ENCODE results near the gene LHFPL4. TPM values are rescaled to one million over a fixed set of nuclear protein-coding genes. Genes with fewer than 3 reads are reported as not detected.

The LHFPL4 gene
- polyA plus RNA-seq, 1 experiment, result not detected

DNA sequence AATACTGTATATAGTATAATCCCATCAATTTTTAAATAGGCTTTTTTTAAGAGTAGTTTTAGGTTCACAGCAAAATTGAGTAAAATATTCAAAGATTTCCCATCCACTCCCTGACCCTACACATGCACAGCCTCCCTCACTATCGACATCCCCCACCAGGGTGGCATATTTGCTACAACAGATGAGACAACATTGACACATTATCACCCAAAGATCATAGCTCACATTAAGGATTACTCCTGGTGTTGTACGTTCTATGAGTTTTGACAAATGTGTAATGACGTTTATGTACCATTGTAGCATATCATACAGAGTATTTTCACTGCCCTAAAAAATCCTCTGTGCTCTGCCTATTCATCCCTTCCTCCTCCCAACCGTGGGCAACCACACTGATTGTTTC is 39.3 kb downstream of the LHFPL4 start:
- peaks cover 7% of the 10 kb centered on the region for H3K27me3 ChIP-seq (ENCODE audit: control insufficient read depth, insufficient read depth, low read length)
- TF ChIP-seq, protein P1, sequence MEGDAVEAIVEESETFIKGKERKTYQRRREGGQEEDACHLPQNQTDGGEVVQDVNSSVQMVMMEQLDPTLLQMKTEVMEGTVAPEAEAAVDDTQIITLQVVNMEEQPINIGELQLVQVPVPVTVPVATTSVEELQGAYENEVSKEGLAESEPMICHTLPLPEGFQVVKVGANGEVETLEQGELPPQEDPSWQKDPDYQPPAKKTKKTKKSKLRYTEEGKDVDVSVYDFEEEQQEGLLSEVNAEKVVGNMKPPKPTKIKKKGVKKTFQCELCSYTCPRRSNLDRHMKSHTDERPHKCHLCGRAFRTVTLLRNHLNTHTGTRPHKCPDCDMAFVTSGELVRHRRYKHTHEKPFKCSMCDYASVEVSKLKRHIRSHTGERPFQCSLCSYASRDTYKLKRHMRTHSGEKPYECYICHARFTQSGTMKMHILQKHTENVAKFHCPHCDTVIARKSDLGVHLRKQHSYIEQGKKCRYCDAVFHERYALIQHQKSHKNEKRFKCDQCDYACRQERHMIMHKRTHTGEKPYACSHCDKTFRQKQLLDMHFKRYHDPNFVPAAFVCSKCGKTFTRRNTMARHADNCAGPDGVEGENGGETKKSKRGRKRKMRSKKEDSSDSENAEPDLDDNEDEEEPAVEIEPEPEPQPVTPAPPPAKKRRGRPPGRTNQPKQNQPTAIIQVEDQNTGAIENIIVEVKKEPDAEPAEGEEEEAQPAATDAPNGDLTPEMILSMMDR (IDR thresholded peaks at IDR 0.05; ENCODE audit: low read depth, low read length), result no peak
- CTCF ChIA-PET, result no interaction called here
- H3K27ac ChIP-seq (ENCODE audit: low read depth, low read length), result no peak overlapping the region
- no peaks in the 10 kb centered on the region for H3K9me3 ChIP-seq (ENCODE audit: control insufficient read depth, insufficient read depth, low read length)
- POLR2A ChIA-PET, result no interaction called here
- no peak overlapping the region for H3K4me3 ChIP-seq (ENCODE audit: low read depth, low read length)
- DNase-seq (ENCODE audit: low read depth, low spot score), result no peak

DNA sequence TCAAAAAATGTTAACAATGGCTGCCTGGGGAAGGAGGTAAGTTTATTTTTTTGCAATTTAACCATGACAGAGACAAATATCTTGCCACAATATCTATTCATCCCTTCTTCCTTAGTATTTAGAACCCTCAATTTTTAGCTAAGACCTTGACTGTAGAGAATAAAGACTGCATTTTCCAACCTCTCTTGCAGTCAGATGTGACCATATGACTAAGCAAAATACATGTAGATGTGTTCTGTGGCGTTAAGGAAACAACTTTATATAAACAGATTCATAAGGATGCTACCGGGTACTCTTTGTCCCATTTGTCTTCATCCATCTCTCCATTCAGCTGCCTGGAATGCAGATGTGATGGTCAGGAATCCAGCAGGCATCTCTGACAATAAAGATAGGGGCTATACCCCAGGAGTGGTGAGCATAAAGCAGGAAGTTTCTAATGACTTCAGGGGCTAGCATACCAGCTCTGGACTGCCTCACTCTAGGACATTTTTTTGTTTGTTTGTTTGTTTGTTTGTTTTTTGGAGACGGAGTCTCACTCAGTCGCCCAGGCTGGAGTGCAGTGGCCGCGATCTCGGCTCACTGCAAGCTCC is 41.1 kb downstream of the LHFPL4 start:
- Histone ChIP-seq H3K27me3 (ENCODE audit: control insufficient read depth, insufficient read depth, low read length) (peaks cover 21% of the 10 kb centered on the region), H3K4me3 (ENCODE audit: low read depth, low read length) (no peak overlapping the region), H3K9me3 (ENCODE audit: control insufficient read depth, insufficient read depth, low read length) (no peaks in the 10 kb centered on the region; the same call in 1 of the 2 replicates), H3K27ac (ENCODE audit: low read depth, low read length) (no peak overlapping the region)
- CTCF ChIA-PET, result interaction anchor here (0.6 to 2.4 kb wide), 3 partner anchors 9 to 600 kb away, joined by 5 to 17 read pairs (median 5); no protein-coding TSS in a partner anchor
- no peak for DNase-seq (ENCODE audit: low read depth, low spot score)
- POLR2A ChIA-PET, result no interaction called here
- TF ChIP-seq, protein P1 (IDR thresholded peaks at IDR 0.05; ENCODE audit: low read depth, low read length), result no peak

DNA sequence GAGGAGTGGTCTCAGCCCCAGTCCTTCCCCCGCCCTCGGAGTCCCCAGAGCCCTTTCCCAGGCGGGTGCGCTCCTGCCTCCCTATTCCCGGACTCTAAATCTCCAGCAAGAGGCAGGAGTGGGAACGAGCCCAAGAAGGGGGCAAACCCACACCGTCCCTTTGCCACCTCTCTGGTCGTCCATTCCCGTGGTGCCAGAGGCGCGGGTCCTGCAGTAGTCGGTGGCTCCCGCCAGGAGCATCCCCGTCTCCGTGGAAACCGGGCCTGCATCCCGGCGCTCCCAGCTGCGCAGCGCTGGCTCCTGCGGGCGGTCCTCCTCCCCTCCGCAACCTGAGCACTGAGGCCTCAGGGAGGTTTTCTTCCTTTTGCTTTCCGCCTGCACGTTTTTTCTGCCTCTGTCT is 44.8 kb downstream of the LHFPL4 start:
- Histone ChIP-seq H3K27me3 (ENCODE audit: control insufficient read depth, insufficient read depth, low read length) (peaks cover 21% of the 10 kb centered on the region), H3K9me3 (ENCODE audit: control insufficient read depth, insufficient read depth, low read length) (no peaks in the 10 kb centered on the region; the same call in 1 of the 2 replicates), H3K27ac (ENCODE audit: low read depth, low read length) (no peak overlapping the region), H3K4me3 (ENCODE audit: low read depth, low read length) (no peak overlapping the region)
- no peak for DNase-seq (ENCODE audit: low read depth, low spot score)
- ChIA-PET POLR2A (no interaction called here), CTCF (no interaction called here)
- TF ChIP-seq, protein P1 (IDR thresholded peaks at IDR 0.05; ENCODE audit: low read depth, low read length), result no peak

DNA sequence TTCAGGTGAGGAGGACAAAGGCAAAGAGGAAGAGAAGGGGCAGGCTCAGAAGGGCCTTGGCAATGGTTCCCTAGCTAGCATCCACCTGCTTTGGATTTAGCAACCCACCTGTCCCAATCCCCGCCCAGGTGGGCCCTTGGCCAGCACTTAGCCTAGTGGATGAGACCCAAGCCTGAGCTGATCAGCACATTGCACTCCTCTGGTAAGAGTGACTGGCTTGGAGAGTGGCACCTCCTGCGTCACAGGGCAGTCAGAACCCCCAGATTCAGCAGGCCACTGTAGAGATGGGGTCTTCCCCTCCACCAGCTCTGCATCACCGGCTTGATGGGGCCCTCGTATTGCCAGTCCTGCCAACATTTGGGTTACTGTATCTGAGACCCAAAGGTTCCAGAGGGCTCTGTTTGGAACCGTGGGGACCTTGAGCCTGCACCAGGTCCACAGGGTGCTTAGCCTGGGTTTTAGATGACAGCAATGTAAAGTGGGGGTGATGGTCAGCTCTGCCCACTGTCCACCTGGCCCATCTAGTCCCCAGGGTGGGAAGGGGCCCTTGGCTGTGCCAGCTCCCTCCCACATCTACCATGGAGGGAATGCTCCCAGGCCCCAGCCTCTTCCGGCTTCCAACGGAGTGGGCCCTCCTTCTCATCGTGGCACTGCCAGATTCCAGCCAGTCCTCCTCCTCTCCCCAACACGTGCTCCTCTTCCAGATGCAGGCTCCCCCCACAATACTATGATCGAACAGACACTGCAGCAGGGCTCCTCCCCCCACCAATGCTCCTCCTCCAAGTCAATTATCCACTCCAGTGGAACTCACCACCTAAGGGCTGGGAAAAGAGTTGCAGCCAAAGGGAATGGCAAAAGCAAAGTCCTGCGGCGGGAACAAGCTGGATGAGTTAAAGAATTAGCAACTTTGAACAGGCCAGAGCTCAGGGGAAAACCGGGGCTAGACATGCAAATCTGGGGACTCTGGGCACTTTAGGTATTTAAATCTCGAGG is 45.7 kb downstream of the LHFPL4 start:
- CTCF ChIA-PET, result no interaction called here
- Histone ChIP-seq H3K4me3 (ENCODE audit: low read depth, low read length) (no peak overlapping the region), H3K9me3 (ENCODE audit: control insufficient read depth, insufficient read depth, low read length) (no peaks in the 10 kb centered on the region; the same call in 1 of the 2 replicates), H3K27me3 (ENCODE audit: control insufficient read depth, insufficient read depth, low read length) (peaks cover 21% of the 10 kb centered on the region), H3K27ac (ENCODE audit: low read depth, low read length) (no peak overlapping the region)
- TF ChIP-seq, protein P1 (IDR thresholded peaks at IDR 0.05; ENCODE audit: low read depth, low read length), result no peak
- POLR2A ChIA-PET, result no interaction called here
- DNase-seq (ENCODE audit: low read depth, low spot score), result no peak

DNA sequence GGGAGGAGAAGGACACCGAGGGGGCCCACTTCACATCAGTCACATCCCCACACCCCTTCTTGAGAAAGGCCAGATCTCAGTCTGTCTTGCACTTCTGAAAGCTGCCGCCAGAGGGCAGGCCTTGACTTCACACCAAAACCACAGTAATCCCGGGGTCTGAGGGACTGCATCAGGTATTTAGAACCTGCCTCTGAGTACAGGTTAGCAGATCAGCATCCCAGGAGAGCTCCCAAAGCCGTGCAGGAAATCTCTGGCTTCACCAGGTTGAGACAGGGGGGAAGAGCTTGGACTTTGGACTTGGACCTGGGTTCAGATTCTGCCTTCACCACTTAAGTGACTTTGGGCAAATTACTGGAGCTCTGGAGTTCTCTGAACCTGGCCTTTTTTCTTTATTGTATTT is 50.3 kb downstream of the LHFPL4 start:
- POLR2A ChIA-PET, result no interaction called here
- DNase-seq (ENCODE audit: low read depth, low spot score), result peak; percentile 20
- TF ChIP-seq, protein P1 (IDR thresholded peaks at IDR 0.05; ENCODE audit: low read depth, low read length), result peak; percentile 92
- no peaks in the 10 kb centered on the region; the same call in 1 of the 2 replicates for H3K9me3 ChIP-seq (ENCODE audit: control insufficient read depth, insufficient read depth, low read length)
- H3K4me3 ChIP-seq (ENCODE audit: low read depth, low read length), result no peak overlapping the region
- H3K27ac ChIP-seq (ENCODE audit: low read depth, low read length), result peak overlapping the region; percentile 31
- peaks cover 6% of the 10 kb centered on the region for H3K27me3 ChIP-seq (ENCODE audit: control insufficient read depth, insufficient read depth, low read length)
- CTCF ChIA-PET, result interaction anchor here (0.6 to 5.1 kb wide), 25 partner anchors 9 to 418 kb away, joined by 3 to 46 read pairs (median 3); partner anchors contain the start of genes BRPF1, MTMR14 and THUMPD3

Data from AG04450 (cell line).